GM12878 (cell line): ENCODE measurements around the gene PRKN. TPM values are rescaled to one million over a fixed set of nuclear protein-coding genes. Genes with fewer than 3 reads are reported as not detected.

Source experiments
- ATAC-seq: fragments of 200-7000 bp; cut with Tn5 transposase; 3 replicates; pipeline ENCODE4 v1.9.1; 2020; ENCODE audit warnings: mild to moderate bottlenecking, moderate library complexity
- BruUV-seq: library from RNA; stranded (reverse); fragments of 400-500 nt; replicated peaks from 2 replicates; lab custom pipeline; 2021; lab: Mats Ljungman, UMichigan
- CTCF ChIA-PET: fragments of 300-600 bp; sonication (Branson Sonifier 250); formaldehyde crosslinking; extraction: SDS; loops from one replicate; lab custom pipeline; 2021; ENCODE audit warnings: inconsistent platforms; lab: Yijun Ruan, JAX
- POLR2A ChIA-PET: fragments of 350-600 bp; formaldehyde crosslinking; extraction: SDS; loops from one replicate; lab custom pipeline; 2021; ENCODE audit warnings: inconsistent platforms; lab: Charles Lee
- RAD21 ChIA-PET: fragments of 300-600 bp; sonication (Branson Sonifier 250); formaldehyde crosslinking; loops from one replicate; lab custom pipeline; 2023; ENCODE audit warnings: antibody characterized with exemption; ENCODE audit not compliant: unreplicated experiment; lab: Charles Lee
- SMC1A ChIA-PET: fragments of 300-600 bp; sonication (Branson Sonifier 250); formaldehyde crosslinking; loops from one replicate; lab custom pipeline; 2023; ENCODE audit not compliant: unreplicated experiment, uncharacterized antibody; lab: Charles Lee
- DNase-seq: peaks from one replicate; pipeline ENCODE4 v3.0.0-alpha.2; 2011; ENCODE audit warnings: low read depth, low spot score
- FAIRE-seq: peaks from 3 replicates; lab custom pipeline; 2011; peaks lifted over from hg19 to GRCh38; lab: Jason Lieb, UNC
- H2AFZ ChIP-seq: 2 replicates; pipeline ENCODE4 v1.6.0; 2011; ENCODE audit warnings: low read depth, low read length, control low read depth; ENCODE audit not compliant: control insufficient read depth
- H3K27ac ChIP-seq: 2 replicates; pipeline ENCODE4 v1.5.1; 2011; ENCODE audit warnings: control low read depth; ENCODE audit not compliant: control insufficient read depth, insufficient read depth
- H3K27me3 ChIP-seq, 2 experiments: replicated peaks in 1 of 2; 2 replicates each; pipeline versions ENCODE4 v1.6.0 to v1.6.1; 2011; ENCODE audit warnings: low read length in 1 of 2; ENCODE audit not compliant: control insufficient read depth in 2 of 2, insufficient read depth in 2 of 2
- H3K36me3 ChIP-seq, 2 experiments: 2 replicates each; pipeline ENCODE4 v1.5.1; 2011; ENCODE audit warnings: low read length in 1 of 2; ENCODE audit not compliant: control insufficient read depth in 2 of 2, insufficient read depth in 2 of 2
- H3K4me1 ChIP-seq: 2 replicates; pipeline ENCODE4 v1.6.1; 2011; ENCODE audit warnings: mild to moderate bottlenecking, low read length, moderate library complexity, mixed read lengths; ENCODE audit not compliant: control insufficient read depth, insufficient read depth
- H3K4me2 ChIP-seq: 2 replicates; pipeline ENCODE4 v1.6.0; 2011; ENCODE audit warnings: control low read depth; ENCODE audit not compliant: control insufficient read depth, insufficient read depth
- H3K4me3 ChIP-seq: fragments of 200-600 bp; sonication (generic); 2 replicates; pipeline ENCODE4 v1.5.1; 2016
- H3K79me2 ChIP-seq: 2 replicates; pipeline ENCODE4 v1.6.0; 2011; ENCODE audit warnings: low read length; ENCODE audit not compliant: control insufficient read depth, insufficient read depth
- H3K9ac ChIP-seq: 2 replicates; pipeline ENCODE4 v1.8.0; 2011; ENCODE audit warnings: low read length, control low read depth, mixed read lengths; ENCODE audit not compliant: control insufficient read depth, insufficient read depth
- H3K9me3 ChIP-seq: replicated peaks from 3 replicates; pipeline ENCODE4 v1.5.1; 2011; ENCODE audit warnings: mild to moderate bottlenecking, low read length; ENCODE audit not compliant: control insufficient read depth, insufficient read depth
- H4K20me1 ChIP-seq: 2 replicates; pipeline ENCODE4 v1.6.0; 2011; ENCODE audit not compliant: control insufficient read depth, insufficient read depth
- MLLT1 ChIP-seq: fragments of 450-650 bp; IDR thresholded peaks from 2 replicates; pipeline ENCODE4 v1.6.1; 2016; ENCODE audit warnings: mild to moderate bottlenecking
- MYB ChIP-seq: fragments of 150-350 bp; IDR thresholded peaks from 2 replicates; pipeline ENCODE4 v1.6.1; 2014; ENCODE audit warnings: mild to moderate bottlenecking, low read depth, low read length, borderline replicate concordance
- POLR2AphosphoS2 ChIP-seq: IDR thresholded peaks from 2 replicates; pipeline ENCODE4 v1.6.1; 2011; ENCODE audit warnings: low read depth, mild to moderate bottlenecking, low read length, improper control_type of control experiment, moderate library complexity
- POLR2AphosphoS5 ChIP-seq: IDR thresholded peaks from 2 replicates; pipeline ENCODE4 v1.6.1; 2011; ENCODE audit warnings: mild to moderate bottlenecking, low read length, inconsistent platforms
- RAD21 ChIP-seq: IDR thresholded peaks from 2 replicates; pipeline ENCODE4 v1.6.1; 2011; ENCODE audit warnings: mild to moderate bottlenecking, low read depth, low read length, moderate library complexity; ENCODE audit not compliant: insufficient read depth
- WGBS: methylation state at CpG from one replicate; pipeline ENCODE4 v1.1.6; 2016; ENCODE audit warnings: low lambda C conversion rate; ENCODE audit not compliant: insufficient replicate concordance, insufficient coverage; ENCODE audit errors: missing lambda C conversion rate; 5-methylcytosine and 5-hydroxymethylcytosine counted together
- in situ Hi-C: fragments of 300-500 bp; cut with MboI; formaldehyde crosslinking; loops from 9 replicates; pipeline ENCODE4 v1.14.3; 2018; ENCODE audit warnings: mixed read lengths
- intact Hi-C: fragments of 100-400 bp; cut with micrococcal nuclease; formaldehyde crosslinking; loops from one replicate; pipeline ENCODE4 v1.14.2; 2022; ENCODE audit not compliant: unreplicated experiment
- polyA plus RNA-seq, 11 experiments: library from polyadenylated mRNA; depleted of rRNA in 4 of 11; unstranded in 6 of 11; stranded (reverse) in 5 of 11; fragments of >200 nt; fragmentation: Nextera tagmentation in 4 of 11; fragmentation: Illumina TruSeq in 1 of 11; extraction: Ambion mirVana in 4 of 11; extraction: Trizol in 1 of 11; gene quantifications; 1 replicate in 1 of 11; 2 replicates in 10 of 11; pipeline versions ENCODE4 v1.2.1 to v1.2.3, GENCODE V29; 2011 to 2016; ENCODE audit warnings: inconsistent platforms in 2 of 11, missing spikeins in 2 of 11, low read depth in 1 of 11
- total RNA-seq, 4 experiments: library from RNA; depleted of rRNA in 3 of 4; stranded (reverse); fragments of >200 nt in 3 of 4; fragmentation: Illumina TruSeq in 1 of 4; extraction: Trizol in 1 of 4; gene quantifications; 2 replicates each; pipeline versions ENCODE4 v1.2.1 to v1.2.3, GENCODE V29; 2013 to 2021
- TF ChIP-seq, protein P1 (sequence below): IDR thresholded peaks from 2 replicates; pipeline ENCODE4 v1.6.1; 2012; ENCODE audit warnings: mild to moderate bottlenecking, low read depth, low read length
- TF ChIP-seq, protein P2 (sequence below): fragments of 450-650 bp; IDR thresholded peaks from 2 replicates; pipeline ENCODE4 v1.6.1; 2017; ENCODE audit warnings: borderline replicate concordance

The PRKN gene
- total and polyA plus RNA-seq, 10 of the 15 experiments (the other 5 are each of a cell fraction or from before 2014, with no cell fraction given) = 0.06 to 0.09 TPM; not detected in 8

DNA sequence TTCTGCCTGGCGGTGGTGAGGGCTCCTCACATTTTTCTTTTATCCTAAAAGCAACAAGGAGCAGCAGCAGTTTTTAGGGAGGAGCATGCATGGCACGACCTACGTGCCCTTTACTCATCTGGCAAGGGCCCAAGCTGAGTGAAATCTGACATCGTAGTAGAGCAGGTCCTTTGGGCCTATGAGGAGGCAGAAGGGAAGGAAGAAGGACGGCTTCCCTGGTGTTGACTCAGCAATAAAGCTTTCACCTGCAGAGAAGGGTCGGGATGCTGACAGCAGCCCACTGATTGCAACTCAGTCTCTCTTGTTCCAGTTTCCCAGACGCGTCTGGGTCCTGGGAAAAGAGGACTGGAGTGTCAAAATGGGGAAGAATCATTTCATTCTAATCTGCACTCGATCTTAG is 1044.6 kb downstream of the PRKN start:
- in situ Hi-C loops (no loop called here), intact Hi-C loops (no loop called here)
- POLR2A ChIA-PET = no interaction called here
- H3K27me3 ChIP-seq = no peaks in the 10 kb centered on the region; a peak in 1 of 4 replicates
- SMC1A ChIA-PET = interaction anchor here (0.6 kb wide), 1 partner anchor 65 kb away, joined by 4 read pairs; no protein-coding TSS in a partner anchor
- H4K20me1 ChIP-seq = no peaks in the 10 kb centered on the region
- no peak overlapping the region for H3K4me2 ChIP-seq
- no peaks in the 10 kb centered on the region for H3K4me1 ChIP-seq
- FAIRE-seq = no peak
- H3K36me3 ChIP-seq = no peaks in the 10 kb centered on the region; a peak in 1 of 4 replicates
- RAD21 ChIA-PET = no interaction called here
- no peaks in the 10 kb centered on the region for H3K79me2 ChIP-seq
- ATAC-seq = no peak
- no peak overlapping the region for H3K9ac ChIP-seq
- no peak for DNase-seq
- WGBS = 19% methylated on average over 9 of the region's 9 CpGs
- H3K4me3 ChIP-seq = no peak overlapping the region
- CTCF ChIA-PET = no interaction called here
- BruUV-seq = no TSS peak
- TF ChIP-seq POLR2AphosphoS5 = no peak
- TF ChIP-seq RAD21 = no peak
- TF ChIP-seq, all 136 proteins: peak for 0
- Histone ChIP-seq H3K27ac (no peak overlapping the region), H3K9me3 (no peaks in the 10 kb centered on the region), H2AFZ (no peak overlapping the region)

- in situ Hi-C loops = no loop called here
- Histone ChIP-seq H3K4me3 (no peak overlapping the region), H3K9ac (no peak overlapping the region), H2AFZ (no peak overlapping the region), H3K27me3 (no peaks in the 10 kb centered on the region), H3K36me3 (no peaks in the 10 kb centered on the region; a peak in 1 of 4 replicates), H3K9me3 (no peaks in the 10 kb centered on the region), H3K27ac (no peak overlapping the region), H4K20me1 (no peaks in the 10 kb centered on the region), H3K4me1 (no peaks in the 10 kb centered on the region), H3K79me2 (no peaks in the 10 kb centered on the region), H3K4me2 (no peak overlapping the region)
- intact Hi-C loops = no loop called here
- CTCF ChIA-PET = no interaction called here
- POLR2A ChIA-PET = no interaction called here
- no TSS peak for BruUV-seq
- 55% methylated on average over 13 of the region's 13 CpGs for WGBS
- no peak for FAIRE-seq
- RAD21 ChIA-PET = no interaction called here
- DNase-seq = no peak
- SMC1A ChIA-PET = interaction anchor here (0.6 kb wide), 1 partner anchor 498 kb away, joined by 3 read pairs; no protein-coding TSS in a partner anchor
- TF ChIP-seq, protein P1, sequence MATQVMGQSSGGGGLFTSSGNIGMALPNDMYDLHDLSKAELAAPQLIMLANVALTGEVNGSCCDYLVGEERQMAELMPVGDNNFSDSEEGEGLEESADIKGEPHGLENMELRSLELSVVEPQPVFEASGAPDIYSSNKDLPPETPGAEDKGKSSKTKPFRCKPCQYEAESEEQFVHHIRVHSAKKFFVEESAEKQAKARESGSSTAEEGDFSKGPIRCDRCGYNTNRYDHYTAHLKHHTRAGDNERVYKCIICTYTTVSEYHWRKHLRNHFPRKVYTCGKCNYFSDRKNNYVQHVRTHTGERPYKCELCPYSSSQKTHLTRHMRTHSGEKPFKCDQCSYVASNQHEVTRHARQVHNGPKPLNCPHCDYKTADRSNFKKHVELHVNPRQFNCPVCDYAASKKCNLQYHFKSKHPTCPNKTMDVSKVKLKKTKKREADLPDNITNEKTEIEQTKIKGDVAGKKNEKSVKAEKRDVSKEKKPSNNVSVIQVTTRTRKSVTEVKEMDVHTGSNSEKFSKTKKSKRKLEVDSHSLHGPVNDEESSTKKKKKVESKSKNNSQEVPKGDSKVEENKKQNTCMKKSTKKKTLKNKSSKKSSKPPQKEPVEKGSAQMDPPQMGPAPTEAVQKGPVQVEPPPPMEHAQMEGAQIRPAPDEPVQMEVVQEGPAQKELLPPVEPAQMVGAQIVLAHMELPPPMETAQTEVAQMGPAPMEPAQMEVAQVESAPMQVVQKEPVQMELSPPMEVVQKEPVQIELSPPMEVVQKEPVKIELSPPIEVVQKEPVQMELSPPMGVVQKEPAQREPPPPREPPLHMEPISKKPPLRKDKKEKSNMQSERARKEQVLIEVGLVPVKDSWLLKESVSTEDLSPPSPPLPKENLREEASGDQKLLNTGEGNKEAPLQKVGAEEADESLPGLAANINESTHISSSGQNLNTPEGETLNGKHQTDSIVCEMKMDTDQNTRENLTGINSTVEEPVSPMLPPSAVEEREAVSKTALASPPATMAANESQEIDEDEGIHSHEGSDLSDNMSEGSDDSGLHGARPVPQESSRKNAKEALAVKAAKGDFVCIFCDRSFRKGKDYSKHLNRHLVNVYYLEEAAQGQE = no peak
- TF ChIP-seq, protein P2, sequence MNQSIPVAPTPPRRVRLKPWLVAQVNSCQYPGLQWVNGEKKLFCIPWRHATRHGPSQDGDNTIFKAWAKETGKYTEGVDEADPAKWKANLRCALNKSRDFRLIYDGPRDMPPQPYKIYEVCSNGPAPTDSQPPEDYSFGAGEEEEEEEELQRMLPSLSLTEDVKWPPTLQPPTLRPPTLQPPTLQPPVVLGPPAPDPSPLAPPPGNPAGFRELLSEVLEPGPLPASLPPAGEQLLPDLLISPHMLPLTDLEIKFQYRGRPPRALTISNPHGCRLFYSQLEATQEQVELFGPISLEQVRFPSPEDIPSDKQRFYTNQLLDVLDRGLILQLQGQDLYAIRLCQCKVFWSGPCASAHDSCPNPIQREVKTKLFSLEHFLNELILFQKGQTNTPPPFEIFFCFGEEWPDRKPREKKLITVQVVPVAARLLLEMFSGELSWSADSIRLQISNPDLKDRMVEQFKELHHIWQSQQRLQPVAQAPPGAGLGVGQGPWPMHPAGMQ = no peak
- TF ChIP-seq MLLT1 = no peak
- TF ChIP-seq POLR2AphosphoS2 = no peak
- TF ChIP-seq MYB = no peak
- no peak for ATAC-seq
Observed at GRCh38 chr6:161679980-161680538, 1047.5 kb downstream of the PRKN start.
